Stimulated activated CD4-positive, alpha-beta T cell treated with anti-CD3 and anti-CD28 coated beads, Interleukin-2, amount 100 ng/mL, for 4 hours (primary cell): Measurements from ENCODE around the gene VIP.

Experiments
- DNase-seq: peaks from one replicate; pipeline ENCODE4 v3.0.0-alpha.2; 2020; ENCODE audit warnings: low read depth

VIP gene

GRCh38 chr6:152783217-152783878, 32.8 kb downstream of the VIP start:
- no peak for DNase-seq

- no peak for DNase-seq
Observed at GRCh38 chr6:152794696-152795095, 44.1 kb downstream of the VIP start.

- DNase-seq: no peak
Observed at GRCh38 chr6:152804150-152804549, 53.6 kb downstream of the VIP start.
